H9 (cell line): Measurements from ENCODE around the gene NET1. TPM values are rescaled to one million over a fixed set of nuclear protein-coding genes. Genes with fewer than 3 reads are reported as not detected.

Experiments
- DNase-seq: peaks from one replicate; pipeline ENCODE4 v3.0.0-alpha.2; 2017
- H2AFZ ChIP-seq: one replicate; pipeline ENCODE4 v1.6.1; 2013; ENCODE audit warnings: mild to moderate bottlenecking, low read length, control low read depth, moderate library complexity
- H2AK5ac ChIP-seq: 2 replicates; pipeline ENCODE4 v1.6.1; 2013; ENCODE audit warnings: low read length, control low read depth, mixed read lengths; ENCODE audit not compliant: insufficient read length
- H2BK120ac ChIP-seq: one replicate; pipeline ENCODE4 v1.6.1; 2013; ENCODE audit warnings: low read depth, mild to moderate bottlenecking, low read length, control low read depth, inconsistent platforms; ENCODE audit not compliant: poor library complexity, severe bottlenecking
- H2BK12ac ChIP-seq: 2 replicates; pipeline ENCODE4 v1.6.1; 2013; ENCODE audit warnings: low read length, control low read depth, mixed read lengths, low read depth; ENCODE audit not compliant: insufficient read length
- H2BK15ac ChIP-seq: 2 replicates; pipeline ENCODE4 v1.6.1; 2013; ENCODE audit warnings: low read depth, low read length, control low read depth
- H2BK20ac ChIP-seq: one replicate; pipeline ENCODE4 v1.6.1; 2013; ENCODE audit warnings: low read depth, mild to moderate bottlenecking, low read length, control low read depth, inconsistent platforms; ENCODE audit not compliant: poor library complexity, severe bottlenecking
- H2BK5ac ChIP-seq: 2 replicates; pipeline ENCODE4 v1.6.1; 2013; ENCODE audit warnings: low read length, control low read depth, mixed read lengths; ENCODE audit not compliant: insufficient read length
- H3K14ac ChIP-seq: 2 replicates; pipeline ENCODE4 v1.6.1; 2013; ENCODE audit warnings: low read length, control low read depth; ENCODE audit not compliant: insufficient read depth
- H3K18ac ChIP-seq: 2 replicates; pipeline ENCODE4 v1.6.1; 2013; ENCODE audit warnings: low read depth, mild to moderate bottlenecking, mixed read lengths, low read length, control low read depth; ENCODE audit not compliant: insufficient read length
- H3K23ac ChIP-seq: 2 replicates; pipeline ENCODE4 v1.6.1; 2013; ENCODE audit warnings: low read length, control low read depth, mixed read lengths, low read depth; ENCODE audit not compliant: insufficient read length
- H3K23me2 ChIP-seq: 2 replicates; pipeline ENCODE4 v1.6.1; 2013; ENCODE audit warnings: low read depth, mild to moderate bottlenecking, mixed read lengths, low read length, control low read depth; ENCODE audit not compliant: insufficient read length, poor library complexity, severe bottlenecking
- H3K27ac ChIP-seq: 2 replicates; pipeline ENCODE4 v1.5.1; 2013; ENCODE audit warnings: low read length, control low read depth, mixed read lengths, low read depth; ENCODE audit not compliant: insufficient read length
- H3K27me3 ChIP-seq: 2 replicates; pipeline ENCODE4 v1.6.1; 2013; ENCODE audit warnings: low read length, control low read depth, inconsistent platforms; ENCODE audit not compliant: insufficient read depth
- H3K4ac ChIP-seq: 2 replicates; pipeline ENCODE4 v1.6.1; 2013; ENCODE audit warnings: low read depth, mild to moderate bottlenecking, control low read depth, inconsistent platforms, low read length, moderate library complexity
- H3K4me1 ChIP-seq: 2 replicates; pipeline ENCODE4 v1.6.1; 2013; ENCODE audit warnings: low read length, control low read depth, inconsistent platforms; ENCODE audit not compliant: insufficient read depth
- H3K4me2 ChIP-seq: 2 replicates; pipeline ENCODE4 v1.6.1; 2013; ENCODE audit warnings: low read length, control low read depth, mixed read lengths; ENCODE audit not compliant: insufficient read length, insufficient read depth
- H3K56ac ChIP-seq: 2 replicates; pipeline ENCODE4 v1.6.1; 2013; ENCODE audit warnings: low read depth, mild to moderate bottlenecking, mixed read lengths, low read length, control low read depth; ENCODE audit not compliant: insufficient read length
- H3K79me1 ChIP-seq: 2 replicates; pipeline ENCODE4 v1.6.1; 2013; ENCODE audit warnings: low read depth, mild to moderate bottlenecking, moderate library complexity, low read length, control low read depth, inconsistent platforms; ENCODE audit not compliant: insufficient read depth, poor library complexity, severe bottlenecking
- H3K79me2 ChIP-seq: 2 replicates; pipeline ENCODE4 v1.6.1; 2013; ENCODE audit warnings: low read length, control low read depth, inconsistent platforms; ENCODE audit not compliant: insufficient read depth
- H3K9ac ChIP-seq: 2 replicates; pipeline ENCODE4 v1.6.1; 2013; ENCODE audit warnings: low read length, control low read depth, mixed read lengths; ENCODE audit not compliant: insufficient read length; ENCODE audit errors: extremely low read depth
- H3K9me3 ChIP-seq: one replicate; pipeline ENCODE4 v1.6.1; 2013; ENCODE audit warnings: low read depth, low read length, inconsistent platforms; ENCODE audit not compliant: control insufficient read depth
- H3T11ph ChIP-seq: one replicate; pipeline ENCODE4 v1.6.1; 2013; ENCODE audit warnings: mild to moderate bottlenecking, low read length, control low read depth, inconsistent platforms
- H4K20me1 ChIP-seq: one replicate; pipeline ENCODE4 v1.6.1; 2013; ENCODE audit not compliant: control insufficient read depth, insufficient read length, insufficient read depth
- H4K5ac ChIP-seq: 2 replicates; pipeline ENCODE4 v1.6.1; 2013; ENCODE audit warnings: low read depth, mild to moderate bottlenecking, mixed read lengths, low read length, control low read depth; ENCODE audit not compliant: insufficient read length
- H4K8ac ChIP-seq: replicated peaks from 2 replicates; pipeline ENCODE4 v1.6.1; 2013; ENCODE audit warnings: low read length, control low read depth, mixed read lengths, low read depth; ENCODE audit not compliant: insufficient read length
- H4K91ac ChIP-seq: 2 replicates; pipeline ENCODE4 v1.6.1; 2013; ENCODE audit warnings: low read depth, mild to moderate bottlenecking, moderate library complexity, mixed read lengths, low read length, control low read depth; ENCODE audit not compliant: insufficient read length
- H3K27ac Mint-ChIP-seq, 3 experiments: 2 replicates in 2 of 3; 3 replicates in 1 of 3; pipeline ENCODE4 v1.8.0; 2020 to 2021; ENCODE audit warnings: mixed read lengths in 3 of 3, mild to moderate bottlenecking in 1 of 3, moderate library complexity in 1 of 3
- H3K27me3 Mint-ChIP-seq: 2 replicates; pipeline ENCODE4 v1.8.0; 2021; ENCODE audit warnings: low read depth, mild to moderate bottlenecking, moderate library complexity, mixed read lengths
- H3K36me3 Mint-ChIP-seq, 3 experiments: 2 replicates in 2 of 3; 3 replicates in 1 of 3; pipeline ENCODE4 v1.8.0; 2020 to 2021; ENCODE audit warnings: low read depth in 3 of 3, mixed read lengths in 3 of 3; ENCODE audit not compliant: insufficient read depth in 1 of 3
- H3K4me1 Mint-ChIP-seq, 2 experiments: 2 replicates each; pipeline ENCODE4 v1.8.0; 2020; ENCODE audit warnings: mixed read lengths in 2 of 2
- H3K4me3 Mint-ChIP-seq, 2 experiments: 2 replicates in 1 of 2; 3 replicates in 1 of 2; pipeline ENCODE4 v1.8.0; 2020 to 2021; ENCODE audit warnings: mild to moderate bottlenecking in 2 of 2, mixed read lengths in 2 of 2, moderate library complexity in 1 of 2
- H3K9me3 Mint-ChIP-seq, 2 experiments: 2 replicates in 1 of 2; 3 replicates in 1 of 2; pipeline ENCODE4 v1.8.0; 2020; ENCODE audit warnings: mild to moderate bottlenecking in 2 of 2, mixed read lengths in 2 of 2, moderate library complexity in 1 of 2
- WGBS: extraction: QIAGEN DNeasy Blood & Tissue Kit; methylation state at CpG from one replicate; pipeline ENCODE4 v1.1.7; 2013; ENCODE audit warnings: missing lambda C conversion rate, low lambda C conversion rate, mixed read lengths; ENCODE audit not compliant: insufficient read length; ENCODE audit errors: extremely low coverage; 5-methylcytosine and 5-hydroxymethylcytosine counted together
- total RNA-seq: library from RNA; stranded (reverse); gene quantifications from 2 replicates; pipeline ENCODE4 v1.2.1, GENCODE V29; 2021
- TF ChIP-seq, protein P1 (sequence below): fragments of 200-600 bp; sonication (generic); conservative IDR thresholded peaks from 3 replicates; pipeline ENCODE4 v1.8.0; 2021; ENCODE audit warnings: antibody characterized with exemption, mild to moderate bottlenecking

The NET1 gene
- total RNA-seq, 1 experiment from 2014 or later = 50.6 TPM

GRCh38 chr10:5477948-5478693 is 65.8 kb downstream of the NET1 start:
- Mint-ChIP-seq H3K27ac (peak overlapping the region in 1 of 3 experiments; percentile 84; a peak in 3 of 7 replicates), H3K27me3 (peaks cover 2% of the 10 kb centered on the region), H3K9me3 (peaks cover 2 to 5% of the 10 kb centered on the region in 2 experiments), H3K36me3 (peaks cover 0 to 3% (median 2%) of the 10 kb centered on the region in 3 experiments; a peak in 2 of 7 replicates), H3K4me1 (peaks cover 6 to 9% of the 10 kb centered on the region in 2 experiments), H3K4me3 (no peak overlapping the region)
- Histone ChIP-seq H4K8ac (no peak overlapping the region), H3K9ac (no peak overlapping the region), H3T11ph (peak overlapping the region; percentile 45), H3K9me3 (no peaks in the 10 kb centered on the region), H3K4me2 (no peak overlapping the region), H3K79me2 (no peaks in the 10 kb centered on the region), H3K18ac (no peak overlapping the region), H3K23me2 (no peaks in the 10 kb centered on the region), H4K91ac (peak overlapping the region; percentile 87), H3K27ac (no peak overlapping the region), H3K79me1 (no peaks in the 10 kb centered on the region), H2BK5ac (no peak overlapping the region), H2BK120ac (no peak overlapping the region), H3K4me1 (peaks cover 9% of the 10 kb centered on the region; the same call in 1 of the 2 replicates), H2AFZ (no peak overlapping the region), H2BK20ac (no peak overlapping the region), H3K14ac (no peak overlapping the region; the same call in 1 of the 2 replicates), H4K20me1 (no peaks in the 10 kb centered on the region), H4K5ac (no peak overlapping the region), H2BK15ac (no peak overlapping the region), H3K23ac (no peak overlapping the region), H2BK12ac (no peak overlapping the region), H3K27me3 (no peaks in the 10 kb centered on the region), H3K56ac (no peak overlapping the region), H2AK5ac (no peak overlapping the region), H3K4ac (peak overlapping the region; percentile 19; the same call in 1 of the 2 replicates)
- TF ChIP-seq, protein P1, sequence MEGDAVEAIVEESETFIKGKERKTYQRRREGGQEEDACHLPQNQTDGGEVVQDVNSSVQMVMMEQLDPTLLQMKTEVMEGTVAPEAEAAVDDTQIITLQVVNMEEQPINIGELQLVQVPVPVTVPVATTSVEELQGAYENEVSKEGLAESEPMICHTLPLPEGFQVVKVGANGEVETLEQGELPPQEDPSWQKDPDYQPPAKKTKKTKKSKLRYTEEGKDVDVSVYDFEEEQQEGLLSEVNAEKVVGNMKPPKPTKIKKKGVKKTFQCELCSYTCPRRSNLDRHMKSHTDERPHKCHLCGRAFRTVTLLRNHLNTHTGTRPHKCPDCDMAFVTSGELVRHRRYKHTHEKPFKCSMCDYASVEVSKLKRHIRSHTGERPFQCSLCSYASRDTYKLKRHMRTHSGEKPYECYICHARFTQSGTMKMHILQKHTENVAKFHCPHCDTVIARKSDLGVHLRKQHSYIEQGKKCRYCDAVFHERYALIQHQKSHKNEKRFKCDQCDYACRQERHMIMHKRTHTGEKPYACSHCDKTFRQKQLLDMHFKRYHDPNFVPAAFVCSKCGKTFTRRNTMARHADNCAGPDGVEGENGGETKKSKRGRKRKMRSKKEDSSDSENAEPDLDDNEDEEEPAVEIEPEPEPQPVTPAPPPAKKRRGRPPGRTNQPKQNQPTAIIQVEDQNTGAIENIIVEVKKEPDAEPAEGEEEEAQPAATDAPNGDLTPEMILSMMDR = no peak
- WGBS = no CpG with 5 or more reads among the region's 11 CpGs
- no peak for DNase-seq
